BE2C (cell line): Measurements from ENCODE around the gene ZNF841.

Experiments
- DNase-seq: peaks from one replicate; pipeline ENCODE4 v3.0.0-alpha.2; 2020
- H3K27me3 ChIP-seq: fragments of 250-450 bp; sonication (Bioruptor Pico); 2 replicates; pipeline ENCODE4 v1.5.1; 2020; ENCODE audit warnings: mild to moderate bottlenecking
- H3K36me3 ChIP-seq: fragments of 250-450 bp; sonication (Bioruptor Pico); 2 replicates; pipeline ENCODE4 v1.5.1; 2020; ENCODE audit warnings: mild to moderate bottlenecking
- H3K4me1 ChIP-seq: fragments of 250-450 bp; sonication (Bioruptor Pico); 2 replicates; pipeline ENCODE4 v1.5.1; 2020
- H3K4me3 ChIP-seq: 2 replicates; pipeline ENCODE4 v1.5.1; 2011; ENCODE audit warnings: low read depth, low read length
- H3K9me3 ChIP-seq: fragments of 250-450 bp; sonication (Bioruptor Pico); 2 replicates; pipeline ENCODE4 v1.5.1; 2020
- CTCF ChIP-seq: IDR thresholded peaks from 2 replicates; pipeline ENCODE4 v1.5.1; 2012; ENCODE audit warnings: mild to moderate bottlenecking, low read depth, low read length

ZNF841 gene

DNA sequence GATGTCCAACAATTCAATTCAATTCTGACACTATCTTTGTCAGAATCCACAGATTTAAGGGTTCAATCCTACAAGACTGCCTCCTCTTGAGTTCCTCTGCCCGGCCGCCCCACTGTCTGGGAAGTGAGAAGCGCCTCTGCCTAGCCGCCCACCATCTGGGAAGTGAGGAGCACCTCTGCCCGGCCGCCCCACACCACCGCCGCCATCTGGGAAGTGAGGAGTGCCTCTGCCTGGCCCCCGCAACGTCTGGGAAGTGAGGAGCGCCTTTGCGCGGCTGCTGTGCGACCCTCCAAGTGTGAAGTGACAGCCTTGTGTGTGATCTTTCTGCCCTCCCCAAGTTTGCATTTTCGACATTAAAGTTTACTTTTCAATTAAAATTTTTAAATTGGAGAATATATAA, 73.4 kb downstream of the ZNF841 start:
- no peak for TF ChIP-seq CTCF
- Histone ChIP-seq H3K36me3 (peaks cover 87% of the 10 kb centered on the region), H3K4me1 (no peaks in the 10 kb centered on the region)

GRCh38 chr19:52020506-52020905, 75.1 kb downstream of the ZNF841 start:
- H3K27me3 ChIP-seq, result no peaks in the 10 kb centered on the region
- no peaks in the 10 kb centered on the region for H3K9me3 ChIP-seq
- peaks cover 97% of the 10 kb centered on the region for H3K36me3 ChIP-seq
- no peak for DNase-seq
- no peaks in the 10 kb centered on the region for H3K4me1 ChIP-seq
- H3K4me3 ChIP-seq, result no peak overlapping the region
- TF ChIP-seq CTCF, result no peak

More for the DNA sequence above, 73.4 kb downstream of the ZNF841 start:
- H3K9me3 ChIP-seq, result peaks cover 3% of the 10 kb centered on the region; the same call in 1 of the 2 replicates
- no peak overlapping the region for H3K4me3 ChIP-seq
- no peak for DNase-seq
- H3K27me3 ChIP-seq, result no peaks in the 10 kb centered on the region
